Right ventricle myocardium superior (tissue), 1 donor: Measurements from ENCODE around the gene ACADVL. TPM values are rescaled to one million over a fixed set of nuclear protein-coding genes. Genes with fewer than 3 reads are reported as not detected.

Experiments
- ATAC-seq: fragments of 200-7000 bp; cut with Tn5 transposase; one replicate; pipeline ENCODE4 v1.9.1; 2020; ENCODE audit warnings: mild to moderate bottlenecking; ENCODE audit not compliant: poor library complexity
- DNase-seq: peaks from one replicate; pipeline ENCODE4 v3.0.0-alpha.2; 2020
- intact Hi-C: fragments of 100-400 bp; cut with DNase I; formaldehyde crosslinking; loops from one replicate; pipeline ENCODE4 v1.11.2; 2022
- total RNA-seq: library from RNA; stranded (reverse); fragmentation: NEBNext Ultra II Directional; extraction: Animal tissue kit (Norgen Biotek cat#: 25700); gene quantifications from one replicate; pipeline ENCODE4 v1.2.1, GENCODE V29; 2021
- donor health status: DM: no; HTN: yes; CAD: no; lungs with severe emphysema.

Gene ACADVL
- total RNA-seq, 1 donor from 2014 or later, result 2,247 TPM

GRCh38 chr17:7226721-7227710 is 7.3 kb downstream of the ACADVL start:
- no peak for ATAC-seq
- DNase-seq, result no peak
- intact Hi-C loops, result no loop called here

GRCh38 chr17:7228920-7229319 is 9.2 kb downstream of the ACADVL start:
- DNase-seq, result no peak
- ATAC-seq, result no peak
- intact Hi-C loops, result no loop called here

- no peak for ATAC-seq
- intact Hi-C loops, result no loop called here
Measured at GRCh38 chr17:7229504-7229903, 9.8 kb downstream of the ACADVL start.

GRCh38 chr17:7232114-7232513 is 12.4 kb downstream of the ACADVL start:
- DNase-seq, result no peak
- no peak for ATAC-seq
- intact Hi-C loops, result no loop called here

More at GRCh38 chr17:7229504-7229903, 9.8 kb downstream of the ACADVL start:
- peak; percentile 38 for DNase-seq

GRCh38 chr17:7233701-7234082 is 14.0 kb downstream of the ACADVL start:
- ATAC-seq (peak; percentile 0), DNase-seq (no peak)
- intact Hi-C loops, result no loop called here

GRCh38 chr17:7234083-7234951 is 14.6 kb downstream of the ACADVL start, which contains the start of gene DVL2:
TSS of gene DVL2 (minus strand) at chr17:7234517. CDS start at chr17:7234262, 255 bp downstream.
- intact Hi-C loops, result no loop called here
- ATAC-seq, result peak; percentile 78
- DNase-seq, result peak; percentile 96

- ATAC-seq (no peak), DNase-seq (no peak)
- intact Hi-C loops, result no loop called here
Measured at GRCh38 chr17:7235693-7236665, 16.2 kb downstream of the ACADVL start.

GRCh38 chr17:7236808-7237207 is 17.1 kb downstream of the ACADVL start:
- intact Hi-C loops, result no loop called here
- ATAC-seq, result no peak
- DNase-seq, result no peak

GRCh38 chr17:7237266-7237760 is 17.6 kb downstream of the ACADVL start:
- no peak for ATAC-seq
- intact Hi-C loops, result no loop called here
- no peak for DNase-seq

GRCh38 chr17:7237761-7238419 is 18.2 kb downstream of the ACADVL start:
- DNase-seq, result peak; percentile 91
- ATAC-seq, result peak; percentile 13
- intact Hi-C loops, result no loop called here

- ATAC-seq (no peak), DNase-seq (no peak)
- intact Hi-C loops, result no loop called here
Measured at GRCh38 chr17:7238420-7239090, 18.8 kb downstream of the ACADVL start.

- intact Hi-C loops, result no loop called here
- DNase-seq, result peak; percentile 99
Measured at GRCh38 chr17:7239091-7240027, 19.6 kb downstream of the ACADVL start, which contains the start of gene PHF23. TSS of gene PHF23 (minus strand) at chr17:7239457. CDS start at chr17:7239279, 178 bp downstream.

GRCh38 chr17:7240375-7240774 is 20.6 kb downstream of the ACADVL start:
- no peak for ATAC-seq
- intact Hi-C loops, result no loop called here
- DNase-seq, result no peak

More at GRCh38 chr17:7239091-7240027, 19.6 kb downstream of the ACADVL start, which contains the start of gene PHF23:
- ATAC-seq, result peak; percentile 76

GRCh38 chr17:7241090-7241733 is 21.5 kb downstream of the ACADVL start:
- intact Hi-C loops, result no loop called here
- no peak for ATAC-seq
- no peak for DNase-seq
